Transverse colon (tissue), 3 donors: ENCODE data around the gene GMDS.

Source experiments
- CTCF ChIP-seq, 5 experiments: fragments of 200-600 bp in 3 of 5; fragments of 450-650 bp in 2 of 5; sonication (generic) in 3 of 5; IDR thresholded peaks; 1 replicate in 2 of 5; 2 replicates in 3 of 5; pipeline ENCODE4 v1.5.1; 2016 to 2017; ENCODE audit warnings: antibody characterized with exemption in 5 of 5, inconsistent platforms in 3 of 5, mild to moderate bottlenecking in 2 of 5, moderate library complexity in 1 of 5
- POLR2A ChIP-seq: fragments of 450-650 bp; IDR thresholded peaks from one replicate; pipeline ENCODE4 v1.6.1; 2016; ENCODE audit warnings: antibody characterized with exemption, mild to moderate bottlenecking, moderate library complexity

DNA sequence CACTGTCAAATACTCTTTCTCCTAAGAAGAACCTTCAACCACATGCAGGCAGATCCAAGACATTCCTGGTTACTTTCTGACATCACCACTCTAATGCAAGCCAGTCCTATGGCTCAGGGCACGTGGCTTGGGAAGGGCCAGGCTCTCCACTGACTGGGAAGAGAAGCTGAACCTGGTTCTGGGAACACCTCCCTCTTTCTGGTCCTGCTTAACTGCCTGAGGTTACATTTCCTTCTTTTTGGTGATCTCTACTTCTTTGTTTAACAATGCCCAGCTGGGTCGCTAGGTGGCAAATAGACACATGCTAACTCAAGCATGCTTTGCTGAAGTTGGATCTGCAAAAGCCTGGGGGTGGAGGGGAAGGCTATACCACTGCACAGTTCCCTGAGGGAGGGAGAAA lies 249.8 kb downstream of the GMDS start:
- TF ChIP-seq CTCF (IDR thresholded peaks at IDR 0.05): no peak
- TF ChIP-seq POLR2A: no peak
